IMR-90 (cell line): Measurements from ENCODE around the gene ALCAM. TPM values are rescaled to one million over a fixed set of nuclear protein-coding genes. Genes with fewer than 3 reads are reported as not detected.

Source experiments
- ATAC-seq: fragments of 200-7000 bp; cut with Tn5 transposase; 2 replicates; pipeline ENCODE4 v1.9.1; 2020; ENCODE audit warnings: low read depth, mild to moderate bottlenecking, moderate library complexity
- BruUV-seq: library from RNA; stranded (reverse); fragments of 400-500 nt; replicated peaks from 2 replicates; lab custom pipeline; 2021; lab: Mats Ljungman, UMichigan
- CTCF ChIA-PET: fragments of 300-600 bp; formaldehyde crosslinking; extraction: SDS; loops from one replicate; lab custom pipeline; 2021; ENCODE audit warnings: antibody characterized with exemption; lab: Yijun Ruan, JAX
- POLR2A ChIA-PET: fragments of 300-600 bp; sonication (Branson Sonifier 250); formaldehyde crosslinking; loops from one replicate; lab custom pipeline; 2022; ENCODE audit warnings: antibody characterized with exemption; ENCODE audit not compliant: unreplicated experiment; lab: Charles Lee
- DNase-seq: peaks from one replicate; pipeline ENCODE4 v3.0.0; 2013
- H2AFZ ChIP-seq: replicated peaks from 2 replicates; pipeline ENCODE3; 2013; ENCODE audit warnings: low read length, mild to moderate bottlenecking; ENCODE audit not compliant: poor library complexity
- H2AK5ac ChIP-seq: 2 replicates; pipeline ENCODE4 v1.6.1; 2013; ENCODE audit warnings: low read depth, low read length, inconsistent platforms
- H2AK9ac ChIP-seq: replicated peaks from 2 replicates; pipeline ENCODE3; 2013; ENCODE audit warnings: mild to moderate bottlenecking, low read depth, low read length, moderate library complexity; ENCODE audit not compliant: poor library complexity
- H2BK120ac ChIP-seq: 2 replicates; pipeline ENCODE4 v1.6.1; 2013; ENCODE audit warnings: low read depth, low read length, inconsistent platforms
- H2BK15ac ChIP-seq: 3 replicates; pipeline ENCODE4 v1.6.1; 2013; ENCODE audit warnings: low read depth, low read length, inconsistent platforms
- H2BK20ac ChIP-seq: 2 replicates; pipeline ENCODE4 v1.6.1; 2013; ENCODE audit warnings: low read depth, mild to moderate bottlenecking, inconsistent platforms, low read length, moderate library complexity
- H2BK5ac ChIP-seq: 2 replicates; pipeline ENCODE4 v1.6.1; 2013; ENCODE audit warnings: mild to moderate bottlenecking, low read depth, low read length, inconsistent platforms; ENCODE audit not compliant: poor library complexity, severe bottlenecking
- H3K14ac ChIP-seq: replicated peaks from 2 replicates; pipeline ENCODE4 v1.6.1; 2013; ENCODE audit warnings: low read depth, low read length, inconsistent platforms
- H3K18ac ChIP-seq: 2 replicates; pipeline ENCODE4 v1.6.1; 2013; ENCODE audit warnings: low read depth, low read length, control low read depth
- H3K23ac ChIP-seq: 2 replicates; pipeline ENCODE4 v1.6.1; 2013; ENCODE audit warnings: low read depth, low read length, inconsistent platforms
- H3K27ac ChIP-seq: 2 replicates; pipeline ENCODE4 v1.5.1; 2013; ENCODE audit warnings: mild to moderate bottlenecking, control low read depth, low read length; ENCODE audit not compliant: insufficient read depth
- H3K27me3 ChIP-seq: 2 replicates; pipeline ENCODE4 v1.6.1; 2013; ENCODE audit warnings: low read length; ENCODE audit not compliant: control insufficient read depth, insufficient read depth
- H3K36me3 ChIP-seq: 2 replicates; pipeline ENCODE4 v1.6.1; 2013; ENCODE audit warnings: low read length, mixed read lengths; ENCODE audit not compliant: control insufficient read depth, insufficient read depth
- H3K4ac ChIP-seq: 2 replicates; pipeline ENCODE4 v1.6.1; 2013; ENCODE audit warnings: low read depth, low read length, inconsistent platforms
- H3K4me1 ChIP-seq: 2 replicates; pipeline ENCODE4 v1.6.1; 2013; ENCODE audit warnings: low read length, mixed read lengths; ENCODE audit not compliant: control insufficient read depth, insufficient read depth
- H3K4me2 ChIP-seq: 2 replicates; pipeline ENCODE4 v1.6.1; 2013; ENCODE audit warnings: low read depth, mild to moderate bottlenecking, control low read depth, low read length, moderate library complexity
- H3K4me3 ChIP-seq: 2 replicates; pipeline ENCODE4 v1.5.1; 2013; ENCODE audit warnings: low read depth, mild to moderate bottlenecking, control low read depth, low read length, moderate library complexity; ENCODE audit not compliant: insufficient read depth
- H3K56ac ChIP-seq: 2 replicates; pipeline ENCODE4 v1.6.1; 2013; ENCODE audit warnings: low read length, inconsistent platforms; ENCODE audit not compliant: insufficient read depth; ENCODE audit errors: extremely low read depth
- H3K79me1 ChIP-seq, 2 experiments: 2 replicates each; pipeline ENCODE4 v1.6.1; 2013; ENCODE audit warnings: low read length in 2 of 2, inconsistent platforms in 1 of 2, low read depth in 1 of 2
- H3K9ac ChIP-seq: 2 replicates; pipeline ENCODE4 v1.6.1; 2013; ENCODE audit warnings: low read depth, low read length, control low read depth
- H3K9me1 ChIP-seq: 2 replicates; pipeline ENCODE4 v1.6.1; 2013; ENCODE audit warnings: low read length, inconsistent platforms; ENCODE audit not compliant: insufficient read depth
- H3K9me3 ChIP-seq: 2 replicates; pipeline ENCODE4 v1.6.1; 2013; ENCODE audit warnings: low read length; ENCODE audit not compliant: control insufficient read depth, insufficient read depth
- H4K20me1 ChIP-seq: 2 replicates; pipeline ENCODE4 v1.6.1; 2013; ENCODE audit warnings: low read length, inconsistent platforms; ENCODE audit not compliant: insufficient read depth
- H4K5ac ChIP-seq: 2 replicates; pipeline ENCODE4 v1.6.1; 2013; ENCODE audit warnings: mild to moderate bottlenecking, low read depth, low read length, control low read depth
- H4K8ac ChIP-seq, 2 experiments: 2 replicates each; pipeline ENCODE4 v1.6.1; 2013; ENCODE audit warnings: low read depth in 2 of 2, low read length in 2 of 2, control low read depth in 1 of 2, inconsistent platforms in 1 of 2
- H4K91ac ChIP-seq: 2 replicates; pipeline ENCODE4 v1.6.1; 2013; ENCODE audit warnings: low read depth, low read length, inconsistent platforms; ENCODE audit not compliant: insufficient read depth
- CTCF ChIP-seq: conservative IDR thresholded peaks from 2 replicates; pipeline ENCODE4 v1.5.1; 2012; ENCODE audit warnings: mild to moderate bottlenecking, low read depth, low read length, improper control_type of control experiment
- NFE2L2 ChIP-seq: fragments of 150-350 bp; IDR thresholded peaks from 2 replicates; pipeline ENCODE4 v1.6.1; 2016; ENCODE audit warnings: low read depth, mild to moderate bottlenecking, low read length
- RAD21 ChIP-seq: IDR thresholded peaks from 2 replicates; pipeline ENCODE4 v1.6.1; 2012; ENCODE audit warnings: low read length, improper control_type of control experiment
- USF2 ChIP-seq: fragments of 150-350 bp; IDR thresholded peaks from 2 replicates; pipeline ENCODE4 v1.6.1; 2017; ENCODE audit warnings: mild to moderate bottlenecking, antibody characterized with exemption, low read length, low read depth
- WGBS, 2 experiments: methylation state at CpG; one replicate each; pipeline versions ENCODE4 v1.1.5 to v1.1.7; 2013; ENCODE audit warnings: missing lambda C conversion rate in 2 of 2; ENCODE audit not compliant: insufficient read length in 1 of 2; ENCODE audit errors: extremely low coverage in 2 of 2; 5-methylcytosine and 5-hydroxymethylcytosine counted together
- dilution Hi-C: fragments of 300-500 bp; cut with HindIII; formaldehyde crosslinking; loops from one replicate; pipeline ENCODE4 v1.14.3; 2018; ENCODE audit warnings: low sequenced_read_pairs; ENCODE audit not compliant: unreplicated experiment
- in situ Hi-C: fragments of 300-500 bp; cut with MboI; formaldehyde crosslinking; loops from 3 replicates; pipeline ENCODE4 v1.14.3; 2019; ENCODE audit warnings: low sequenced_read_pairs, inconsistent platforms, mixed read lengths
- intact Hi-C: fragments of 100-400 bp; cut with micrococcal nuclease; formaldehyde crosslinking; loops from 2 replicates; pipeline ENCODE4 v1.10.0; 2022
- polyA plus RNA-seq, 3 experiments: library from polyadenylated mRNA; depleted of rRNA; stranded (reverse); fragments of >200 nt; gene quantifications; 2 replicates each; pipeline ENCODE4 v1.2.3, GENCODE V29; 2012; ENCODE audit warnings: low replicate concordance in 1 of 3
- total RNA-seq: library from RNA; depleted of rRNA; stranded (reverse); fragments of >200 nt; gene quantifications from 2 replicates; pipeline ENCODE4 v1.2.3, GENCODE V29; 2012

ALCAM gene
- total and polyA plus RNA-seq, 2 of the 4 experiments (the other 2 are of a cell fraction): 117 to 423 TPM

GRCh38 chr3:105594219-105594618 lies 227.5 kb downstream of the ALCAM start:
- Histone ChIP-seq H2AK9ac (no peak overlapping the region), H2AFZ (peak overlapping the region; percentile 11), H4K91ac (peak overlapping the region; percentile 62), H3K4me3 (no peak overlapping the region), H3K23ac (no peak overlapping the region; the same call in 1 of the 2 replicates), H3K27me3 (no peaks in the 10 kb centered on the region), H3K9ac (no peak overlapping the region), H3K4ac (peak overlapping the region; percentile 17; the same call in 1 of the 2 replicates), H3K56ac (no peak overlapping the region), H3K27ac (no peak overlapping the region), H3K14ac (peak overlapping the region; percentile 26; the same call in 1 of the 2 replicates), H3K4me2 (peak overlapping the region; percentile 61; the same call in 1 of the 2 replicates), H2BK15ac (peak overlapping the region; percentile 69; the same call in 2 of the 3 replicates), H3K18ac (peak overlapping the region; percentile 98; the same call in 1 of the 2 replicates), H2AK5ac (no peak overlapping the region), H3K4me1 (peaks cover 10% of the 10 kb centered on the region), H4K20me1 (no peaks in the 10 kb centered on the region), H3K9me3 (no peaks in the 10 kb centered on the region), H2BK5ac (peak overlapping the region; percentile 93), H3K36me3 (no peaks in the 10 kb centered on the region), H3K79me1 (no peaks in the 10 kb centered on the region), H2BK120ac (peak overlapping the region; percentile 48; the same call in 1 of the 2 replicates), H2BK20ac (peak overlapping the region; percentile 30), H4K5ac (peak overlapping the region; percentile 89; the same call in 1 of the 2 replicates), H4K8ac (peak overlapping the region; percentile 15 to 67; a peak in 3 of 4 replicates), H3K9me1 (peaks cover 3% of the 10 kb centered on the region; the same call in 1 of the 2 replicates)
- intact Hi-C loops: no loop called here
- CTCF ChIA-PET: no interaction called here
- ATAC-seq (peak; percentile 40), DNase-seq (peak; percentile 76)
- dilution Hi-C loops: no loop called here
- no CpG with 5 or more reads among the region's 1 CpG for WGBS, 2 experiments
- BruUV-seq: no TSS peak
- in situ Hi-C loops: no loop called here
- TF ChIP-seq USF2: peak; percentile 53; the same call in 1 of the 2 replicates
- TF ChIP-seq RAD21: no peak
- TF ChIP-seq NFE2L2: no peak
- no peak for TF ChIP-seq CTCF
- POLR2A ChIA-PET: no interaction called here
